ENCODE results near the gene GDPD4.

GDPD4 gene

DNA sequence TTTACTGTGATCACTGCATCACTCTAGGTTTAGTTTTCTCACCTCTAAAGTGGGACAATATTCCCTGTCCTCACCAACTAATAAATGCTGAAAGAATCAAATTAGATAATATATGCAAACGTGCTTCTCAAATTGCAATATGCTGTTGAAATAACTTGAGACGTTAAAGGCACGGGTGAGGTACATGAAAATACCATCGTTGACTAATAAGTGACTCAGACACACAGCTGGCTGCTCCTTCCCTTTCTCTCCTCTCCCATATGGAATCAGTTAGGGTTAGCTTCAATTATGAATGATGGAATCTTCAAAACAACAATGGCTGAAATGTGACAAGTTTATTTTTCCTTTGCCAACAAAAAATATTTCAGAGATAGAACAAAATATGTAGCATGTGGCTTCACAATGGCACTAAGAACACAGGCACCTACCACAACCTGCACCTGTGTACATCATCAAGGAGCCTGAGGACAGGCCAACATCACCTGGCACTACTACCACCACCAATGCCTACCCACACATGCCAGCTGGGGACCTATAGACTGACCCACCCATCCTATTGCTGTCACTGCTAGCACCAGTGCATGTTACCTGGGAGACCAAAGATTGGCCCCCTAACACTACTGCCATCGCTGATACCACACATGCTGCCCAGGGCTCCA is 13.7 kb downstream of the GDPD4 start:
- peak; percentile 97 for DNase-seq (ENCODE audit: low read depth)
- no peak overlapping the region for H3K4me3 ChIP-seq (ENCODE audit: control insufficient read depth, low read depth, low read length)
- TF ChIP-seq, protein P1, sequence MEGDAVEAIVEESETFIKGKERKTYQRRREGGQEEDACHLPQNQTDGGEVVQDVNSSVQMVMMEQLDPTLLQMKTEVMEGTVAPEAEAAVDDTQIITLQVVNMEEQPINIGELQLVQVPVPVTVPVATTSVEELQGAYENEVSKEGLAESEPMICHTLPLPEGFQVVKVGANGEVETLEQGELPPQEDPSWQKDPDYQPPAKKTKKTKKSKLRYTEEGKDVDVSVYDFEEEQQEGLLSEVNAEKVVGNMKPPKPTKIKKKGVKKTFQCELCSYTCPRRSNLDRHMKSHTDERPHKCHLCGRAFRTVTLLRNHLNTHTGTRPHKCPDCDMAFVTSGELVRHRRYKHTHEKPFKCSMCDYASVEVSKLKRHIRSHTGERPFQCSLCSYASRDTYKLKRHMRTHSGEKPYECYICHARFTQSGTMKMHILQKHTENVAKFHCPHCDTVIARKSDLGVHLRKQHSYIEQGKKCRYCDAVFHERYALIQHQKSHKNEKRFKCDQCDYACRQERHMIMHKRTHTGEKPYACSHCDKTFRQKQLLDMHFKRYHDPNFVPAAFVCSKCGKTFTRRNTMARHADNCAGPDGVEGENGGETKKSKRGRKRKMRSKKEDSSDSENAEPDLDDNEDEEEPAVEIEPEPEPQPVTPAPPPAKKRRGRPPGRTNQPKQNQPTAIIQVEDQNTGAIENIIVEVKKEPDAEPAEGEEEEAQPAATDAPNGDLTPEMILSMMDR (conservative IDR thresholded peaks at IDR 0.05; ENCODE audit: control insufficient read depth, insufficient read depth, low read depth, low read length), result no peak

DNA sequence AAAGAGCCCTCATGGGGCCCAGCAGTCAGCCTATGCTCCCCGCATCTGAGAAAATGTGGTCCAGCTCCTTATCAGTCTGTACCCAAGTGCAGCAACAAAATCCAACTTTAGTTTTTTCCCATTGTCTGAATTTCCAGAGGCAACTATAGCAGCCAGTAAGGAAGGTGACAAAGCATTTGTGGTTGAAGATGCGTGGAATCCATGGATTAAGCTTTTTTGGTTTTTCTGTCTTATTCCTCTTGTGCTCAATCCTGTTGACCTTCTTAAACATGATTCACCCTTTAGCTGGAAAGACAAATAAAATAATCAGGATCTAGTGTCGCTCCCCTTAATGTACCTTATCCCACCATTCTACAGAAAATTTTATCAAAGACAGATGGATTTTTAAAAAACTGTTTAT is 14.3 kb downstream of the GDPD4 start:
- H3K4me3 ChIP-seq (ENCODE audit: control insufficient read depth, low read depth, low read length), result no peak overlapping the region
- DNase-seq (ENCODE audit: low read depth), result peak; percentile 57
- TF ChIP-seq, protein P1 (conservative IDR thresholded peaks at IDR 0.05; ENCODE audit: control insufficient read depth, insufficient read depth, low read depth, low read length), result no peak

DNA sequence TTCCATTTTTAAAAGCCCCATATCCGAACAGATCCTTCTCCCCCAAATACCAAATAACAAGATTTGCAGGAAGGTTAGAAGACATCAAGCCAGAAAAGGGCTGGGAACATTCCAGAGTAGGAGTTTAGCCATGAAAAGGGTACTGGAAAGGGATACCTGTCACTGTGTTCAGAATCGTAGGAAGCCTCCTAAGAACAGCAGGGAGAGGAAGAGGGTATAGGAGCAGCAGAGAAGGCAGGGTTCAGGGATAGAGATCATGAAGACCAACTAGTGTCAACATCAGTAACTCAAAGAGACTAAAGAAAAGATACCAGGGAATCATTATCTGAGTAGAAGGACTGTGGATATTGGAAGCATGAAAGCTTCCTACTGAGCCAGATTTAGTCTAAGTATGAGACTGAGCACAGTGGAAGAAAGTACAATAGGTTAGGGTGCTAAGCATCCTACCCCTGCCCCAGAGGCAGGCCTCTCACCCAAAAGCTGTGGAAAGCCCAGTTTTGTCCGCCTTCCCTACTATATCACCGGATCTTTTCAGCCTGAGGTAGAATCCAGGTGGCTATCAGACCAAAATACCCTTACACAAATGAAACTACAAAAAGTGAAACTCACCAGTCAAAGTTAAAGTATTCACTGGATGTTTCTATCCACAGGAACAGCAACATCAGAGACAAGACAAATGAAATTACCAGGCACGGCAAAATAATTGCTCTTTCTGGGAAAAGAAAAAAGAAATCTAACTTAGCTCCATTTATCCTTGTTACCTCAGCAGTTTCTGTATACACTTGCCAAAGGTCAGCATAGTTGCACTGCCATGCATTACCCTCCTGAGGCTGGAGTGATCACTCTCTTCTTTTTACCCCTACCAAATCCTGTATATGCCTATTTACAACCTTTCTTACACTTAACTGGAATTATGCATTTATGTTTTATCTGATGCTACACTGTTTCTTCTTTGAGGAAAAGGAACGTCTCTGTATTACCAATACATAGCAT is 16.7 kb downstream of the GDPD4 start:
- no peak for DNase-seq (ENCODE audit: low read depth)
- H3K4me3 ChIP-seq (ENCODE audit: control insufficient read depth, low read depth, low read length), result no peak overlapping the region
- TF ChIP-seq, protein P1 (conservative IDR thresholded peaks at IDR 0.05; ENCODE audit: control insufficient read depth, insufficient read depth, low read depth, low read length), result no peak

DNA sequence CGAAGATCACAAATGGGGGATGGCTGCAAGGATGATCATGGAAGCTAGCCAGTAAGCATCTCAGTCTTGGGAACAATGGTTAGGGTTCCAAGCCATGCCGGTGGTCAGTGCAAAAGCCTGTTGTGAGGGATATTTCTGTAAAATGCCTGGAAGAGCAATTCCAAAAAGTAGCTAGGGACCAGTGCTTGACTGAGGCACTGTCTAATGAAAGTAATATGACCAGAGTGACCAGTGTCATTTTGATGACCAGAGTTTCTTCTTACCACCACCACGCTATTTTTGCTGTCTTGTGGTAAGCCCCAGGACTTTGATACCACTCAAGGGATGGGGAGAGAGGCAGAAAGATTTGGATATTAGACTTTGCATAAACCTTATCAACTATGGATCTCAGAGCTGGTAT is 18.4 kb downstream of the GDPD4 start:
- TF ChIP-seq, protein P1 (conservative IDR thresholded peaks at IDR 0.05; ENCODE audit: control insufficient read depth, insufficient read depth, low read depth, low read length), result no peak
- no peak for DNase-seq (ENCODE audit: low read depth)
- H3K4me3 ChIP-seq (ENCODE audit: control insufficient read depth, low read depth, low read length), result no peak overlapping the region

DNA sequence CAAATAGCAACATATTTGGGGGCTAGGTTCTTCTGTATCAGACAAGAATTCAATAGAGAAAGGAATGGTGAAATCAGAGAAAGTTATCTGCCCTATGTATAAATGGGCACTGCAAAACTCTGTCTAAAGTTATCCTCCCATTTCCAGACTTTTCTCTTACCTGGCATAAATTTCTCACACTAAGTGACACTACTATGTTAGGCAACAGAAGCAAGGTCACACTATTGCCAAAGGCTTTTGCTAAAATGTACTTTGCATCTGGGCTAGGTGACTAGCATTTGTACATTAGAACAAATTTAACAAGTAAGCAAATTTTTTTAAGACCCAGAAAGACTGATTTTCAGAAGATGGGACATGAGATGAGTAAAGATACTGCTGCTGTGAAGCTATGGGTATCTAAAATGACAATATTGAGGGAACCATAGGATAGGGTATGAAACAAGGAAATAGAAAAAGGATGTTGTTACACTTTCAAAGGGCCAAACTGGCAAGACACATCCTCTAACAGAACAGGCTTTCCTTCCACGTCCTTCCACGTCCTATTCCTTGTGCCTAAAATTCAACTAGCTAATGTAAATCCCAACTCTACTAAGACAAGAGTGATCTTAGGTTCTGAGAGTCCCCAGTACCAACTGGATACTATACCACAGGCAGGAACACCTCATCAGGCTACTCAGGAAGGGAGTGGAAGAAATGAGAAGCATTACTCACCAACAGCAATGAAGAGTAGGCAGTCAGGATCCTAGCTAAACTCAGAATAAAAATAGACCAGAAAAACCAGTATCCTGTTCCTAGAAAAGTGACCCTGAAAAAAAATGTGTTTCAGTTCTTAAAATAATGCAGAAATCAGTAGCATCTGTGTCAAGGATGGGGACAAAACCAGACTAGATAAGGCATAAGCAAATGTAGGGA is 22.6 kb downstream of the GDPD4 start:
- TF ChIP-seq, protein P1 (conservative IDR thresholded peaks at IDR 0.05; ENCODE audit: control insufficient read depth, insufficient read depth, low read depth, low read length), result no peak
- no peak overlapping the region for H3K4me3 ChIP-seq (ENCODE audit: control insufficient read depth, low read depth, low read length)
- DNase-seq (ENCODE audit: low read depth), result peak; percentile 60

DNA sequence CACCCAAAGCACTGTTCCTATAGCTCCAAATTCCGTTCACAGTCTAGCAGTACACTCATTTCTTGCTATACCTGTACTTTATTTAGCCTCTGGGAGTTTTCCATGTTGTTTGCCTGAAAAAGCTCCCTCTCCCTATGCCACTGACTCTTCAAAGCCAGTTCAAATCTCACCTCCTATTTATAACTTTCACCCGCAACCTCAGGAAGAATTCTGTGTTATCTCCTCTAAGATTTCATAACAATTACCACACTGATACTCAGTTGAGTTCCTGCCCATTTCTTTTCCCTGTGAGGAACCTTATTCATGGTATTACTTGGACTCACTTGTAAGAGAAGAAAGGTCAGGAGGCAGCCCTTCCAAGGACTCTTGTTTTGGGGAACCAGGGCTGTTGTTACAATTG is 25.2 kb downstream of the GDPD4 start:
- TF ChIP-seq, protein P1 (conservative IDR thresholded peaks at IDR 0.05; ENCODE audit: control insufficient read depth, insufficient read depth, low read depth, low read length), result no peak
- DNase-seq (ENCODE audit: low read depth), result no peak
- no peak overlapping the region for H3K4me3 ChIP-seq (ENCODE audit: control insufficient read depth, low read depth, low read length)

Data from fibroblast of mammary gland (primary cell).